GM21576 (cell line): ENCODE results near the gene LRP1B.

ENCODE experiments used
- ATAC-seq: cut with Tn5 transposase; IDR thresholded peaks from one replicate; pipeline ENCODE4 v1.9.1; 2021; ENCODE audit warnings: mild to moderate bottlenecking, moderate library complexity; ENCODE audit not compliant: unreplicated experiment

The LRP1B gene

GRCh38 chr2:140247451-140248195, 1883.2 kb downstream of the LRP1B start:
- ATAC-seq, result no peak

GRCh38 chr2:140246957-140247356, 1883.9 kb downstream of the LRP1B start:
- ATAC-seq, result no peak

- ATAC-seq, result no peak
Measured at GRCh38 chr2:140246058-140246457, 1884.8 kb downstream of the LRP1B start.

GRCh38 chr2:140242889-140243288, 1887.9 kb downstream of the LRP1B start:
- no peak for ATAC-seq

- no peak for ATAC-seq
Measured at GRCh38 chr2:140234116-140234515, 1896.7 kb downstream of the LRP1B start.

GRCh38 chr2:140210963-140211362, 1919.9 kb downstream of the LRP1B start:
- no peak for ATAC-seq

- no peak for ATAC-seq
Measured at GRCh38 chr2:140205093-140205492, 1925.7 kb downstream of the LRP1B start.

- ATAC-seq, result no peak
Measured at GRCh38 chr2:140203347-140203746, 1927.5 kb downstream of the LRP1B start.

- ATAC-seq, result no peak
Measured at GRCh38 chr2:140201572-140201971, 1929.2 kb downstream of the LRP1B start.

GRCh38 chr2:140200764-140201163, 1930.1 kb downstream of the LRP1B start:
- no peak for ATAC-seq

GRCh38 chr2:140200307-140200706, 1930.5 kb downstream of the LRP1B start:
- ATAC-seq, result no peak

GRCh38 chr2:140199312-140199711, 1931.5 kb downstream of the LRP1B start:
- ATAC-seq, result no peak

- ATAC-seq, result no peak
Measured at GRCh38 chr2:140187086-140187485, 1943.7 kb downstream of the LRP1B start.

- ATAC-seq, result no peak
Measured at GRCh38 chr2:140186313-140186712, 1944.5 kb downstream of the LRP1B start.

GRCh38 chr2:140185076-140185475, 1945.7 kb downstream of the LRP1B start:
- no peak for ATAC-seq

GRCh38 chr2:140183056-140183765, 1947.6 kb downstream of the LRP1B start:
- no peak for ATAC-seq
